G401 (cell line): ENCODE results near the gene TRPC1. TPM values are rescaled to one million over a fixed set of nuclear protein-coding genes. Genes with fewer than 3 reads are reported as not detected.
"Not testable (repeated sequence)": the region's sequence is repeated elsewhere in the genome, so short reads cannot be mapped to it uniquely, and the experiment has no call there.

Experiments
- DNase-seq: peaks from one replicate; pipeline ENCODE4 v3.0.0-alpha.2; 2015; ENCODE audit warnings: low spot score
- in situ Hi-C: cut with HindIII; loops from 2 replicates; pipeline ENCODE4 v1.10.0; 2016; ENCODE audit warnings: low sequenced_read_pairs, mixed read lengths
- total RNA-seq: library from RNA; depleted of rRNA; stranded (reverse); fragments of >200 nt; shearing (Covaris generic); gene quantifications from 2 replicates; pipeline ENCODE4 v1.2.3, GENCODE V29; 2014; rRNA removed

Gene TRPC1
- total RNA-seq = 27.6 and 56.0 TPM in 2 replicates

DNA sequence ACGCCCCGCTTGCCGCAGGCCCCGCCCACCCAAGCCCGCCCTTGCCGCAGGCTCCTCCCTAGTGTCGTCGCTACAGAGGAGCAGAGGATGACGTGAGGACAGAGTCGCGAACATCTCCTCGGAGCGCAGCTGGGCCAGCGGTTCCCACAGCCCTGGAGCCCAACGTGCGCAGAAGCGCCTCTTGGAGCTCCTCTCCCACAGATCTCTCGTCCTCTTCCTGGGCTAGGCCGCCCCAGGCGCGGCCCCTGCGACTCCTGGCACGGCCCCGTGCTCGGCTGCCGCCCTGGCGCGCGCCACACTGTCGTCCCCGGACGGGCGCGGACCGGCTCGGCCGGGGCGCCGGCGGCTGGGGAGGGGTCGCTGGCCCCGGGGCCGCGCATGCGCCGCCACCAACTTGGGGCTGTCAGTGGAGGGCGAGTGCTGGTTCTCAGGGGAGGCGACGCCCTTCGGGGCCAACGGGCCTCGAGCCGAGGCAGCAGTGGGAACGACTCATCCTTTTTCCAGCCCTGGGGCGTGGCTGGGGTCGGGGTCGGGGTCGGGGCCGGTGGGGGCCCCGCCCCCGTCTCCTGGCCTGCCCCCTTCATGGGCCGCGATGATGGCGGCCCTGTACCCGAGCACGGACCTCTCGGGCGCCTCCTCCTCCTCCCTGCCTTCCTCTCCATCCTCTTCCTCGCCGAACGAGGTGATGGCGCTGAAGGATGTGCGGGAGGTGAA is at the start of gene TRPC1:
Gene TRPC1, plus strand, starts transcription at position 67 of the 714 bp plus-strand sequence. Its CDS starts 526 bp downstream, at position 593.
- DNase-seq = peak; percentile 89
- in situ Hi-C loops = no loop called here

DNA sequence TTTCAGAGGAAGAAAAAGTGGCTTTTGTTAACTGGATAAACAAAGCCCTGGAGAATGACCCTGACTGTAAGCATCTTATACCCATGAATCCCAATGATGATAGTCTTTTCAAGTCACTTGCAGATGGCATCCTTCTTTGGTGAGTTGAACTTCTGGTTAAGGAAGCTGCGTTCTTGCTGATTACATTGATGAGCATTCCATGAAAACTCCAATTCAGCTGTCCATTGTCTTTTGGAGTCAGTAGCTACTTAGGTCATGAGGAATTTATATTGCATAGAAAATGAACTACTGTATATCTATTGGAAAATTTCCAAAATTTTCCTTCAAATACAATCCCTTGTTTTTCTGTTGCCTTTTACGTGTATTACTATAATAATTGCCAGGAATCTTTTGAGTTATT is 47.7 kb upstream of the TRPC1 start:
- no peak for DNase-seq
- in situ Hi-C loops = no loop called here

DNA sequence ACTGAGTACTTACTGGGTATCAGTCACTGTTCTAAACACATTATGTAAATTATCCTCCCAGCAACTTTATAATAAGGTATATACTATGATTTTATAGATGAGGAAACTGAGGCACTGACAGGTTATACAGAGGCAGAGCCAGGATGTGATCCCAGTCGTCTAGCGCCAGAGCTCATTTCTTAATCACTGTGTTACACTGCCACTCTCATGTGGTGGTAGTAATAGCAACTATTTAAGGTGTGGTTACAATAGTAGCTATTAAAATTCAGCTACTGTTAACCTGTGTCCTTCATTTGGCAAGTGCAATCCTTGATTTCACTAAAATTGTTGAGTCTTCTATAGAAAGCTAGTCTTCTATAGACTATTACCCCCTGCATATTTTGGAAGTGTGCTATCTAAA is 43.1 kb upstream of the TRPC1 start:
- no peak for DNase-seq
- in situ Hi-C loops = no loop called here

DNA sequence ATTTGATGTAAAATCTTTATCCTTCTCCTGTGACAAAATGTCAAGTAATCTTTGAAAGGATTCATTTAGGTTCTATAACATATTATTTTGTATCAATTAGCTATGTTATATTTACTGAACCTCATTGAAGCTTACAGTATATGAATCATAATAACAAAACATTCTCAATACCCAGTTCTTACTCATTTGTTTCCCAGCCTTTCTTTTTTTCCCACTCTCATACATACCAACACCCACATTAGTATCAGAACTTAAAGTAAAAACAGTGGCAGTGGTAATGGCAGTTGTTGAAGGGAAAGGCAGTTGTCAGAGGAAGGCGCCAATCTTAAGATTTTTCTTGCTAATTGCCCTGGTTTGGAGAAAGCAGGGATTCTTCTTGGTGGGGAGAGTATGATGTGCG is 33.2 kb upstream of the TRPC1 start:
- DNase-seq = no peak
- in situ Hi-C loops = no loop called here

- no peak for DNase-seq
- in situ Hi-C loops = no loop called here
Observed at GRCh38 chr3:142691527-142691926, 32.3 kb upstream of the TRPC1 start.

DNA sequence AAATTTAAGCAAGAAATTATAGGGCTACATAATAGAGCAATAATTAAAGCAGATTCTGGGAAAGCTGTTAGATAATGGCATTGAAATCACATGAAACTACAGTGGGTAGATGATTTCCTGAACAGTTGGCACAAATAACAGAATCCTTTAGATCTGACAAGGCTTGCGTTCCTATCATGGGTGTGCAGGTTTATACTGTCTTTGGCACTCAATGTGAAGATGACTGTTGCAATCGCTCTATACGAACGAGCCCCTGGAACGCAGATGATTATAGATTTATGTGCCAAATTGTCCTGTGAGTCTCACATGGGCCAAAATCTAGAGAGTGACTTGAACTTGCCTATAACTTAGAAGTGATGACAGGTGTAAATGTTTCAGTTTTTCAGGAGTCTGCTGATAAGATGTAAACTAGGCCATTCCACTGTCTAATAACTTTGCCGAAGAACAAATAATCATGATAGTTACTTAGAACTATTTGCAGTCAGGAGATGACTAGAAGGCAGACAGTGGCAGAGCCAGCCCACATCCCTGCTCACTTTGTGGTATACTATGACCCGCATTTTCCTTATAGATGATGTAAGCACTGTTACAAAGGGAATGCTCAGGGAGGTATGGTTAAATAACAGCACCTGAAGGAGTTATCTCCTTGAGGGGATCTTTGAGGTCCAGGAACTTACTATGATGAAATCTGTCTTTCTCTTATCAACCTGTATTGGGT is 30.5 kb upstream of the TRPC1 start:
- in situ Hi-C loops = no loop called here
- no peak for DNase-seq

- in situ Hi-C loops = no loop called here
- no peak for DNase-seq
Observed at GRCh38 chr3:142694225-142694624, 29.6 kb upstream of the TRPC1 start.

- no peak for DNase-seq
- in situ Hi-C loops = no loop called here
Observed at GRCh38 chr3:142705198-142705597, 18.6 kb upstream of the TRPC1 start.

- in situ Hi-C loops = no loop called here
- DNase-seq = no peak
Observed at GRCh38 chr3:142706321-142707127, 17.3 kb upstream of the TRPC1 start.

DNA sequence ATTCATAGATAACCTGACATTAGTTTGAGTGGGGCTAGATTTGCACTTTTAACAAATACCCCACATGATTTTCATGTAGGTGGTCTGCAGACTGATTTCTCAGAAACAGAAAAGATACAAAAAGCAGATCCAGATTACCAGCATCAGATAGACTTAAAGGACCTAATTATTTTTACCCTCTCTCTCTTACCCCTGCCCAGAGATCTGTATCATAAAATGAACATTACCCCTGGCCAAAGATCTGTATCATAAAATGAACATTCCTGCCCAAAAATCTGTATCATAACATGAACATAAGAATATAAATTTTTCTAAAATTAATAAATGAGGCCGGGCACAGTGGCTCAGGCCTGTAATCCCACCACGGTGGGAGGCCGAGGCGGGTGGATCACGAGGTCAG is 14.6 kb upstream of the TRPC1 start:
- no peak for DNase-seq
- in situ Hi-C loops = no loop called here

DNA sequence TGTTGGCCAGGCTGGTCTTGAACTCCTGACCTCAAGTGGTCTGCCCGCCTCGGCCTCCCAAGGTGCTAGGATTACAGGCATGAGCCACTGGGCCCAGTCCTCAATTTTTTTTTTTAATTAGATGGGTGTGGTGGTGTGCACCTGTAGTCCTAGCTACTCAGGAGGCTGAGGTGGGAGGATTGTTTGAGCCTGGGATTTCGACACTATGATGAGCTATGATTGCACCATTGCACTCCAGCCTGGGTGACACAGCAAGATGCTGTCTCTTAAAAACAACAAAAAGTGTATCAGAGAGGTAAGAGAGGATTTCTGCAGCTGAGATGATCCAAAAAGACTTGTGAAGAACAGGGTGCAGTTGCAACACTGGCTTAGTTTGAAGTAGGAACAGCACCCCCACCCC is 9.0 kb upstream of the TRPC1 start:
- in situ Hi-C loops, DNase-seq: not testable (repeated sequence)

- DNase-seq = no peak
- in situ Hi-C loops = no loop called here
Observed at GRCh38 chr3:142716102-142716501, 7.7 kb upstream of the TRPC1 start.

- DNase-seq = no peak
- in situ Hi-C loops = no loop called here
Observed at GRCh38 chr3:142723665-142723967, 218 bp upstream of the TRPC1 start.

DNA sequence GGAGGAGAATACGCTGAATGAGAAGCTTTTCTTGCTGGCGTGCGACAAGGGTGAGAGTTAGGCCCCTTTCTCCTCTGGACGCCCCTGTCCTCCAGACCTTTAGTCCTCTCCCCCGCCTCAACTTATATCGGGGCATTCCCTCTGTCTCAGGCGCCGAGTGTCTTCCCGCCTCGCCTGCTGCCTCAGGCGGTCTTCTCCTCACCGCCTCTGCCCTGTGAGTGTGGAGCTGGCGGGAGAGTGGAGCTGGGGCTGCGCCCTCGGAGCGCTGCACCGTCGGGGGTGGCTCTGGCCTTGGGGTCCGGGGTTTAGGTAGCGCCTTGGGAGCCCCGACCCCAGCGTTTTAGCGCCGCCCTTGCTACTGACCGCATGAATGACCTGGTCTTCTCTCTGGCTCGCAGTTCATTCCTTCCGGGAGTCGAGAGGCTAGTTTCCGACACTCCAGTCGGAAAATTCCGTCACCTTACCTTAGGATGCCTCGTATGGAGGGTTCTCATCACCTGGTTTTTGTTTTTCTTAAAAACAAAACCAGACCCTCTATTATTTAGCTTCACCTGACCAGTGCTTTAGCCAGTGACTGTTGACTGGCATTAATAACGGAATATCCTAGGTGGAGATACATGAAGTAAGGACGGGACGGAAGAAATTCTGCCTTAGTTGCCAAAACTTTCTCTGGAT is 985 bp downstream of the TRPC1 start:
- peak; percentile 73 for DNase-seq
- in situ Hi-C loops = no loop called here

DNA sequence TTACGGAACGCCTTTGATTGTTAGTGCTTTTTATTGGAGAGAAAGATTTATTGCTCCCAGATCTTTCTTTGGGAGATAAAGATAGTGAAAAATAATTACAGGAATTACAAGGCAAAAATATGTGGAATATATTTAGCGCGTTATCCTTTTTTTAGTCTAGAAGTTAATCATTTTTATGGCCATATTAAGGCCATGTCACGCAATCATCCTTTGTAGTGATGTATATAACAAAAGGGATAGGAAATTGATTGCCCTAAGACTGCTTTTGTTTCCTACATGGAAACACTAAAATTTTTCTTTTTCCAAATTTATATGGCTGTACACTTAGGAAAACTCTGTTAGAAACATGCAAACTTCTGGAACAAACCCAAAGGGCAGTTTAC is 1.5 kb downstream of the TRPC1 start:
- in situ Hi-C loops = no loop called here
- DNase-seq = no peak

DNA sequence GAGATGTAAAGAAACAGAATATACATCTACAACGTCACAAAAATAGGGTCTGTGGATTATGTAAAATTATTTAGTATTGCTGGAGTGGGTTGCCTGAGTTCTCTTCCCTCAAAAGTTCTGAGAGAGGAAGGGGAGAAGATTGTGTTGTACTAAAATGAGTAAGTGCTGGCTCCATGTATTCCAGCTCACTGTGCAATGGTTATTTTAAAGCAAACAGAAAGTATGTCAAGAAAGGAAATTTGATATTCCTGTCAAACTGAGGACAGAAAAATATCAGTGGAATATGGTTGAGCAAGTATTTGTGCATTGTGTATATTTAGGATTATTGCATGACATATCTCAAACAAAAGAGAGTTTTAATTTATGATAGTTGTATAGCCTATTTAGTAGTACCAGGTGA is 2.2 kb downstream of the TRPC1 start:
- in situ Hi-C loops = no loop called here
- no peak for DNase-seq

DNA sequence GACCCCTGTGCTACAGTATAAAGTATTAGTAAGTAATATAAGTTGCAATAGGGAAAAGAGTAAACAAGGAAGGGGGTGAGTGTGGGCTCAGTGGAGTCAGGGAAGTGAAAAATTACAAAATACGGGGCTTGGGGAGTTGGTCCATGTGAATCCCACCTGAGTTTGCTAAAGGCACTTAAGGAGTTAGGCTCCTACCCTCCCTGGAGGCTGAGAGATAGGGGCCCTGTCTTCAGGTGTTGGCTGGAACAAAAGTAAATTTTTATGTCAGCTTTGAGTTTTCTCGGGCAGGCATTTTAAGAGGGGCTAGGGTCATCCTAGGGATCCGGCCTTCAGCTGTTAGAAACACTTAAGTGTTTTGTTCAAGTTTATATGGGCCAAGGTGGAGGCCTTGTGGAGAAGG is 8.2 kb downstream of the TRPC1 start:
- DNase-seq = no peak
- in situ Hi-C loops = no loop called here

- no peak for DNase-seq
- in situ Hi-C loops = no loop called here
Observed at GRCh38 chr3:142734834-142735233, 11.0 kb downstream of the TRPC1 start.

- DNase-seq = peak; percentile 11
- in situ Hi-C loops = no loop called here
Observed at GRCh38 chr3:142735462-142735861, 11.6 kb downstream of the TRPC1 start.

- DNase-seq = no peak
- in situ Hi-C loops = no loop called here
Observed at GRCh38 chr3:142738396-142738795, 14.6 kb downstream of the TRPC1 start.
